22Rv1 (cell line): Measurements from ENCODE around the gene PRDM9.
"Not testable (repeated sequence)": the region's sequence is repeated elsewhere in the genome, so short reads cannot be mapped to it uniquely, and the experiment has no call there.

Experiments
- ZFX ChIP-seq: fragments of 450-650 bp; IDR thresholded peaks from 2 replicates; pipeline ENCODE4 v1.6.1; 2017; ENCODE audit warnings: antibody characterized with exemption, borderline replicate concordance
- TF ChIP-seq, protein P1 (sequence below): fragments of 450-650 bp; IDR thresholded peaks from 2 replicates; pipeline ENCODE4 v1.5.1; 2017; ENCODE audit warnings: mild to moderate bottlenecking

DNA sequence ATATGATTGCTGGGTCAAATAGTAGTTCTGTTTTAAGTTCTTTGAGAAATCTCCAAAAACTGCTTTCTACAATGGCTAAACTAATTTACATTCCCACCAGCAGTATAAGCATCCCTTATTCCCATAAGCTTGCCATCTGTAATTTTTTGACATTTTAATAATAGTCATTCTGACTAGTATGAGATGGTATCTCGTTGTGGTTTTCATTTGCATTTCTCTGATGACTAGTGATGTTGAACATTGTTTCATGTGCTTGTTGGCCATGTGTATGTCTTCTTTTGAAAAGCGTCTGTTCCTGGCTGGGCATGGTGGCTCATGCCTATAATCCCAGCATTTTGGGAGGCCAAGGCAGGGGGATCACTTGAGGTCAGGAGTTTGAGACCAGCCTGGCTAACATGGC lies 21.2 kb upstream of the PRDM9 start:
- TF ChIP-seq, protein P1, sequence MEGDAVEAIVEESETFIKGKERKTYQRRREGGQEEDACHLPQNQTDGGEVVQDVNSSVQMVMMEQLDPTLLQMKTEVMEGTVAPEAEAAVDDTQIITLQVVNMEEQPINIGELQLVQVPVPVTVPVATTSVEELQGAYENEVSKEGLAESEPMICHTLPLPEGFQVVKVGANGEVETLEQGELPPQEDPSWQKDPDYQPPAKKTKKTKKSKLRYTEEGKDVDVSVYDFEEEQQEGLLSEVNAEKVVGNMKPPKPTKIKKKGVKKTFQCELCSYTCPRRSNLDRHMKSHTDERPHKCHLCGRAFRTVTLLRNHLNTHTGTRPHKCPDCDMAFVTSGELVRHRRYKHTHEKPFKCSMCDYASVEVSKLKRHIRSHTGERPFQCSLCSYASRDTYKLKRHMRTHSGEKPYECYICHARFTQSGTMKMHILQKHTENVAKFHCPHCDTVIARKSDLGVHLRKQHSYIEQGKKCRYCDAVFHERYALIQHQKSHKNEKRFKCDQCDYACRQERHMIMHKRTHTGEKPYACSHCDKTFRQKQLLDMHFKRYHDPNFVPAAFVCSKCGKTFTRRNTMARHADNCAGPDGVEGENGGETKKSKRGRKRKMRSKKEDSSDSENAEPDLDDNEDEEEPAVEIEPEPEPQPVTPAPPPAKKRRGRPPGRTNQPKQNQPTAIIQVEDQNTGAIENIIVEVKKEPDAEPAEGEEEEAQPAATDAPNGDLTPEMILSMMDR, result not testable (repeated sequence)
- not testable (repeated sequence) for TF ChIP-seq ZFX
